GM12873 (cell line): Measurements from ENCODE around the gene HPGDS.

Experiments
- TF ChIP-seq, protein P1 (sequence below): IDR thresholded peaks from 2 replicates; pipeline ENCODE4 v1.5.1; 2012; ENCODE audit warnings: low read depth, mild to moderate bottlenecking, moderate library complexity, low read length, control low read depth; ENCODE audit not compliant: insufficient read depth; ENCODE audit errors: missing control alignments

Gene HPGDS

DNA sequence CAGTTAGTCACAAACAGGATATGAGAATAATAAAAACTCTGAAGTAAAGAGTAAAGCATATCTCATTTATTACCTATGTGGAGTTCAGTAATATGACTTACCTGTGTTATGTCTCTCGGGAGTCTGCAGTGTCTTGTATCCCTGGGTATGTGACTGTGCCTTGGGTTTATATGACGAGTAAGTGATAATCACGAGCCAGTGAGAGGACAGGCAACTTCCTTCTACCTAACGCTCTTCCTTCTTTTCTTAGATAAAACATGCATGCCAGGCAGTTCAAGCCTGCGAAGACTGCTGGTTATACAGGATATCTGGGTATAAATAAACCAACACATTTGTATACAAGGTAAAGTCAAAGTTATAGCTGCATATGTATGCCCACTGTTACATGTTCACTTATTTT lies at the start of gene HPGDS:
TSS of gene HPGDS (minus strand) at position 143 of the 400 bp plus-strand sequence. CDS start 8,207 bp downstream, outside the sequence.
- TF ChIP-seq, protein P1, sequence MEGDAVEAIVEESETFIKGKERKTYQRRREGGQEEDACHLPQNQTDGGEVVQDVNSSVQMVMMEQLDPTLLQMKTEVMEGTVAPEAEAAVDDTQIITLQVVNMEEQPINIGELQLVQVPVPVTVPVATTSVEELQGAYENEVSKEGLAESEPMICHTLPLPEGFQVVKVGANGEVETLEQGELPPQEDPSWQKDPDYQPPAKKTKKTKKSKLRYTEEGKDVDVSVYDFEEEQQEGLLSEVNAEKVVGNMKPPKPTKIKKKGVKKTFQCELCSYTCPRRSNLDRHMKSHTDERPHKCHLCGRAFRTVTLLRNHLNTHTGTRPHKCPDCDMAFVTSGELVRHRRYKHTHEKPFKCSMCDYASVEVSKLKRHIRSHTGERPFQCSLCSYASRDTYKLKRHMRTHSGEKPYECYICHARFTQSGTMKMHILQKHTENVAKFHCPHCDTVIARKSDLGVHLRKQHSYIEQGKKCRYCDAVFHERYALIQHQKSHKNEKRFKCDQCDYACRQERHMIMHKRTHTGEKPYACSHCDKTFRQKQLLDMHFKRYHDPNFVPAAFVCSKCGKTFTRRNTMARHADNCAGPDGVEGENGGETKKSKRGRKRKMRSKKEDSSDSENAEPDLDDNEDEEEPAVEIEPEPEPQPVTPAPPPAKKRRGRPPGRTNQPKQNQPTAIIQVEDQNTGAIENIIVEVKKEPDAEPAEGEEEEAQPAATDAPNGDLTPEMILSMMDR: no peak

DNA sequence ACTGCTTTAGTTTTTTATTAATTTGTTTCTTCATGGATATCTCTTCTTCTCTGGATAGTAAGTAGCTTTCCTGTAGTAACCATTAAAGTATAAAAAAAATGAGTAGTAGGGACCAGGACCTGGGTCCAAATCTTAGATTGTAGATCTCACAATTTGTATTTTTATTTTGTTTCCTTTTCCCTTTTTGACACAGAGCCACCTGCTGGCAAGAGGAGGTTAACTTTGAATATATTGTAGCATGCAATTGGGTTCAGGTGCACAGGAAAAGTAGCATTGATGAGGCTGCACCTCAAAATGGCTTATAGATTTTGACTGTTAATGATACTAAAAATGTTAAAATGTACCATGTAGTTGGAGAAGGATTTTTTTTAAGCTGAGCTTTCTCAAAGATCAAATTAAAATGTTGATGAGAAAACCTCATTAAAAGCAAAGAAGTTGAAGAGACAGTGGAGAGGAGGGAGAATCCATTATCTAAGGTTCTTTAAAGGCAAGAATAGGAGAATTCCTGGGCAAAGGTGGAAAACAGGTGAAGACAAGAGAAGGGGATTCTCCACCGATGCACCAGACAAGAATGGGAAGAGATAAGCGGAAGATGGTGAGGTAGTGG lies 48.3 kb upstream of the HPGDS start:
- TF ChIP-seq, protein P1: peak; percentile 39

DNA sequence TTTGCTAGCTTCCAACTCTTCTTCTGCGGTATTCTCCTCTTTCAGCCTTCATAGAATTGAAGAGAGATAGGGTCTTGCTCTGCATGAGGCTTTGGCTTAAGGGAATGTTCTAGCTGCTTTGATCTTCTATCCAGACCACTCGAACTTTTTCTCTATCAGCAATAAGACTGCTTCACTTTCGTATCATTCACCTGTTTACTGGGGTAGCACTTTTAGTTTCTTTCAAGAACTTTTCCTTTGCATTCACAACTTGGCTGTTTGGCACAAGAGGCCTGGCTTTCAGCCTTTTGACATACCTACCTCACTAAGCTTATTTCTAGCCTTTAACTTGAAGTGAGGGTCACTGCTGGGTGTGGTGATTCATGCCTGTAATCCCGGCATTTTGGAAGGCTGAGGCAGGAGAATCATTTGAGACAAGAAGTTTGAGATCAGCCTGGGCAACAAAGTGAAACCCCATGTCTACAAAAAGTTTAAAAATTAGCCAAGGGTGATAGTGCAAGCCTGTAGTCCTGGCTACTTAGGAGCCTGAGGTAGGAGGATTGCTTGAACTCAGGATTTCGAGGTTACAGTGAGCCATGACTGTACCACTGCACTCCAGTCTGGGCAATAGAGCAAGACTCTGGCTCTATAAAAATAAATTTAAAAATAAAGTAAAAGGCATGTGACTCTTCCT lies 47.1 kb upstream of the HPGDS start:
- TF ChIP-seq, protein P1: no peak

DNA sequence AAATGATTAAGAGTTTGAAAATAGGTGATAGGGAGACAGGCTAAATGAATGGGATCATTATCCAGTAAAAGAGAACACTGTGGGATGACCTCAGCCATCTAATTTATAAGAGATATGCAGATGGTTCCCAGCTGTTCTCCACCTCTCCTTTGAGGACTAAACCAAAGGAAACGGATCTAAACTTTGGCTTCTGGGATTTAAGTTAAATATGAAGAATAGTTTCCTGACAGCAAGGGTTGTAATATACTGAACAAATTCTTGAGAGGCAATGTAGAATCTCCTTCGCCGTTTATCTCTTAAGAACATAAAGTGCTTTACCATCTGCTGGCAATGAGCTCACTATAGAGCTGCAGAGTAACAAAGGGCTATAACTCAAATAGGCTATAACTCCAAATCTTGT lies 35.4 kb upstream of the HPGDS start:
- TF ChIP-seq, protein P1: no peak

DNA sequence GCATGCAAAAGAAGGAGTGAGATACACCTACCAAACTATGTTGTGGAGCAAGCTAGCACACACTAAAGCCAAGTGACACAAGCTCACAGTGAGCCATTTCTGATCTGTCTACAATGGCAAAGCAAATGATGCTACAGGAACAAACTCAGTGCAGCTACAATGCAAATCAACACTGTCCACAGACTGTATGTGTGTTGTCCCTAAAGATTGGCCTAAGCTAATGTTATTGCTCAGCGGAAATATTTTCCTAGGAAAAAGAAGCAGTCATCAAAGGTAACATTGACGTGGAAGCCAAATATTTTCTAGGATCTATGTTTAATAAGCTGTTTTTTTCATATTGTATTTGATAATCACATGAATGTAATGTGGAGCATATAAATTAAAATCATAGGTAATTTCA lies 34.7 kb upstream of the HPGDS start:
- TF ChIP-seq, protein P1: no peak

DNA sequence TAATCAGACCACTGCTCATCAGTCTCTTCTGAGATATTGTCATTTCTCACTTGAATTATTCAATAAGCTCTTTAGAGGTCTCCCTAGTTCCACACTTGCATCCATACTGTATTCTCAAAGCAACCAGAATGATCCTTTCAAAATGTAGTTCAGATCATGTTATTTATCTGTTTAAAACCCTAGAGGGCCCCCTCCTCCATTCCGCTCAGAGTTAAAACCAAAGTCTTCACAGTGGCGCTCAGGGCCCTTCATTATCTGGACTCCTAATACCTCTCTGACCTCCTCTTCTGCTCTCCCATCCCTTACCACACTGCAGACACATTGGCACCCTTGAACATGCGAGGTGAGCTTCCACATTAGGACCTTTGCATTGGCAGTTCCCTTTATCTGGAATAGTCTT lies 32.7 kb upstream of the HPGDS start:
- TF ChIP-seq, protein P1: no peak

DNA sequence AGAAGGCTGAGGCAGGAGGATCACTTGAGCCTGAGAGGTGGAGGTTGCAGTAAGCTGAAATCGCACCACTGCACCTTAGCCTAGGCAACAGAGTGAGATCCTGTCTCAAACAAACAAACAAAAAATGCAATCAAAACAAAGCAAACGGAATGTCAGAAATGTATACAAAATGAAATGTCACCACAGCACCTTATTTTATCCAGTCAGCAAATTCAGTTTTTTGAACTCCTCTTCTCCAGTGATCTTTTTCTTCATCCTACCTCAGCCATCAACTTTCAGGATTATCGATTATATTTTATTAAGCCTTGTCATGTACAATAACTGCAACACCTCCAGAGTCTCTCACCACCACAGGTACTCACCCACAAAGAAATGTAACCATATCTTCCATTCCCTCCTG lies 31.1 kb upstream of the HPGDS start:
- TF ChIP-seq, protein P1: no peak
